OCI-LY3 (cell line): Measurements from ENCODE around the gene DEXI.

Source experiments
- H2AFZ ChIP-seq: fragments of 200-600, 300-600 bp; shearing (Covaris generic); 2 replicates; pipeline ENCODE4 v1.6.0; 2014; ENCODE audit warnings: antibody characterized with exemption, low read depth, low read length
- H3K27ac ChIP-seq: fragments of 200-600, 300-600 bp; sonication (generic); 2 replicates; pipeline ENCODE4 v1.5.1; 2014; ENCODE audit warnings: mild to moderate bottlenecking, low read length, moderate library complexity, mixed read lengths
- H3K27me3 ChIP-seq: fragments of 200-600, 300-600 bp; sonication (generic); 2 replicates; pipeline ENCODE4 v1.6.1; 2014; ENCODE audit warnings: low read depth, low read length, mixed read lengths
- H3K36me3 ChIP-seq: fragments of 200-600, 300-600 bp; sonication (generic); replicated peaks from 2 replicates; pipeline ENCODE3; 2014; ENCODE audit warnings: low read depth, low read length, mixed read lengths
- H3K4me1 ChIP-seq: fragments of 300-600, 200-600 bp; sonication (generic); 2 replicates; pipeline ENCODE4 v1.6.1; 2014; ENCODE audit warnings: low read length, mixed read lengths
- H3K4me2 ChIP-seq: fragments of 200-600, 300-600 bp; sonication (generic); 2 replicates; pipeline ENCODE4 v1.6.1; 2014; ENCODE audit warnings: low read length, mixed read lengths
- H3K4me3 ChIP-seq: fragments of 300-600, 200-600 bp; sonication (generic); 2 replicates; pipeline ENCODE4 v1.5.1; 2014; ENCODE audit warnings: antibody characterized with exemption, mild to moderate bottlenecking, low read length, moderate library complexity
- H3K79me2 ChIP-seq: fragments of 300-600, 200-600 bp; shearing (Covaris generic); 2 replicates; pipeline ENCODE4 v1.6.1; 2014; ENCODE audit warnings: mild to moderate bottlenecking, low read length, mixed read lengths
- H3K9ac ChIP-seq: fragments of 300-600, 200-600 bp; shearing (Covaris generic); 2 replicates; pipeline ENCODE4 v1.6.0; 2014; ENCODE audit warnings: mild to moderate bottlenecking, low read length, moderate library complexity
- H3K9me3 ChIP-seq: fragments of 200-600, 300-600 bp; shearing (Covaris generic); 2 replicates; pipeline ENCODE4 v1.6.1; 2014; ENCODE audit warnings: low read length, mixed read lengths; ENCODE audit not compliant: insufficient read depth
- H4K20me1 ChIP-seq: fragments of 200-600, 300-600 bp; sonication (generic); 2 replicates; pipeline ENCODE4 v1.6.1; 2016; ENCODE audit warnings: low read length, mixed read lengths; ENCODE audit not compliant: insufficient read depth
- EZH2phosphoT487 ChIP-seq: fragments of 200-600 bp; shearing (Covaris generic); IDR thresholded peaks from 2 replicates; pipeline ENCODE4 v1.6.1; 2018; ENCODE audit warnings: antibody characterized with exemption, mixed run types, low read depth
- TF ChIP-seq, protein P1 (sequence below): fragments of 200-600, 300-600 bp; sonication (generic); IDR thresholded peaks from 2 replicates; pipeline ENCODE4 v1.5.1; 2014; ENCODE audit warnings: antibody characterized with exemption, low read length, low read depth

Gene DEXI

DNA sequence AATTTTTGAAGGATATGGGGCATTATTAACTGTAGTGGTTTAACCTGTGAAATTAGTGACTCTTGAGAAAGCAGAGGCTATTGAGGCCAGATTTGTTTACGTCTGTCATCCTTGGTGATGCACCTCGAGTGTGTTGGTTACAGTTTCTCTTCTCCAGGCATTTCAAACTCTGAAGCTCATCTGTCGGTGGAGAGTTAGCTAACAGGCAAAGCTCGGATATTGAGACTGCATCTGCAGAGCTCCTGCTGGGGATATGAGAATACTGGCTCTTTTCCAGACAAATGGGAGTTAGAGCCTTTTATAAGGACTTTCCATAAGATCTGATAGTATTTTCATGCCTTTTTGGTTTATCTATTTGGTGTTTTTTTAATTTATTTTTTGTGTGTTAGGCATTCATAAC, 8.8 kb upstream of the DEXI start:
- 0 out of 2 replicates have a peak, but pooled peaks cover 3% of the 10 kb centered on the region for H3K27me3 ChIP-seq
- no peaks in the 10 kb centered on the region; the same call in 1 of the 2 replicates for H4K20me1 ChIP-seq
- TF ChIP-seq, protein P1, sequence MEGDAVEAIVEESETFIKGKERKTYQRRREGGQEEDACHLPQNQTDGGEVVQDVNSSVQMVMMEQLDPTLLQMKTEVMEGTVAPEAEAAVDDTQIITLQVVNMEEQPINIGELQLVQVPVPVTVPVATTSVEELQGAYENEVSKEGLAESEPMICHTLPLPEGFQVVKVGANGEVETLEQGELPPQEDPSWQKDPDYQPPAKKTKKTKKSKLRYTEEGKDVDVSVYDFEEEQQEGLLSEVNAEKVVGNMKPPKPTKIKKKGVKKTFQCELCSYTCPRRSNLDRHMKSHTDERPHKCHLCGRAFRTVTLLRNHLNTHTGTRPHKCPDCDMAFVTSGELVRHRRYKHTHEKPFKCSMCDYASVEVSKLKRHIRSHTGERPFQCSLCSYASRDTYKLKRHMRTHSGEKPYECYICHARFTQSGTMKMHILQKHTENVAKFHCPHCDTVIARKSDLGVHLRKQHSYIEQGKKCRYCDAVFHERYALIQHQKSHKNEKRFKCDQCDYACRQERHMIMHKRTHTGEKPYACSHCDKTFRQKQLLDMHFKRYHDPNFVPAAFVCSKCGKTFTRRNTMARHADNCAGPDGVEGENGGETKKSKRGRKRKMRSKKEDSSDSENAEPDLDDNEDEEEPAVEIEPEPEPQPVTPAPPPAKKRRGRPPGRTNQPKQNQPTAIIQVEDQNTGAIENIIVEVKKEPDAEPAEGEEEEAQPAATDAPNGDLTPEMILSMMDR = no peak
- no peak for TF ChIP-seq EZH2phosphoT487
- peaks cover 53% of the 10 kb centered on the region for H3K79me2 ChIP-seq
- no peak overlapping the region for H3K4me2 ChIP-seq
- H3K9ac ChIP-seq = no peak overlapping the region
- no peak overlapping the region for H3K4me3 ChIP-seq
- peaks cover 48% of the 10 kb centered on the region for H3K4me1 ChIP-seq
- H2AFZ ChIP-seq = no peak overlapping the region
- H3K9me3 ChIP-seq = no peaks in the 10 kb centered on the region
- no peak overlapping the region for H3K27ac ChIP-seq
- no peaks in the 10 kb centered on the region for H3K36me3 ChIP-seq

DNA sequence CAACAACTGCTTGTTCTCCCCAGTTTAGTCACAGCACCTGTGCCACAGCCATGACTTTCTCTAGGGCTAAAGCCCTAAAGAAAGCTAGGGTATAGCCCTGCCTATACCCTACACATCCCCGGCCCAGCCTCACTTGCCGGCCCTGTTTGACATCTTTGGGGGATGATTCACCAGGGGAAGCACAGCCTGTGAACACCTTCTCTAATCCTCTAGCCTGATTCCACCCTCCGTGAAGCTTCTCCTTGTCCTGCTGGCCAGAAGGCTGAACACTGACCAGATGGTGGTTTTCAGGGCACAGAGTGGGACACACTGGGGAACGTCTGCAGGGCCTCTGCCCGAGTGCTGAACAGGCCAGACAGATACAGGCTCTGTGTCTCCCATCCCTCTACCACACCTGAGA, 8.1 kb upstream of the DEXI start:
- Histone ChIP-seq H3K79me2 (peaks cover 56% of the 10 kb centered on the region), H3K9ac (peak overlapping the region; percentile 40), H3K27me3 (0 out of 2 replicates have a peak, but pooled peaks cover 3% of the 10 kb centered on the region), H3K4me3 (no peak overlapping the region), H3K9me3 (no peaks in the 10 kb centered on the region), H4K20me1 (no peaks in the 10 kb centered on the region; the same call in 1 of the 2 replicates), H3K4me1 (peaks cover 55% of the 10 kb centered on the region), H2AFZ (no peak overlapping the region), H3K4me2 (peak overlapping the region; percentile 61), H3K36me3 (no peaks in the 10 kb centered on the region), H3K27ac (no peak overlapping the region)
- TF ChIP-seq, protein P1 = no peak
- TF ChIP-seq EZH2phosphoT487 = no peak

DNA sequence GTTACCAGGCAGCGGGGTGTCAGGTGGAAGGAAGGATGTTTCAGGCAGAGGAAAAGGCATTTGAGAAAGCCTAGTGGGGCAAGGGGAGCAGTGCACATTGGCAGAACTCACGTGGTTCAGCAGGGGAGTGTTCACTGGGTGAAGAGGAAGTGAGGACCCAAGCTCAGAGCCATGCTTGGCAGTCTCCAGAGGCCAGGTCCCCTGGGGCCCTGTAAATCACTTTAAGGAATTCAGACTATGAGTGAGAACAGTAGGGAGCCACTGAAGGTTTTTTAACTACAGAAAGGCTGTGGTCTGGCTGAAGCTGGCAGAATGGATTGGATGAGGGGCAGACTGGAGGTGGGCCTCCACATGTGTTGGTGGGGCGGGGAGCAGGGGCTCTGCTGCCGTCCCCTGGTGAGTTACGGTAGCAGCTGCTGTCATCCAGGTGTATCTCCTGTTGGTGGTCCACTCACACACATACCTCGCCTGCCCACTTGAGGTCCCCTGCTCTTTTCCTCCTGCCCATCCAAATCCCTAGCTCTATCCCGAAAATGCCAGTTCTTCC, 7.2 kb upstream of the DEXI start:
- H3K79me2 ChIP-seq = peaks cover 57% of the 10 kb centered on the region
- no peaks in the 10 kb centered on the region for H3K36me3 ChIP-seq
- H4K20me1 ChIP-seq = no peaks in the 10 kb centered on the region; the same call in 1 of the 2 replicates
- H3K4me2 ChIP-seq = peak overlapping the region; percentile 61
- H3K9me3 ChIP-seq = no peaks in the 10 kb centered on the region
- peak overlapping the region; percentile 40 for H3K9ac ChIP-seq
- 0 out of 2 replicates have a peak, but pooled peaks cover 3% of the 10 kb centered on the region for H3K27me3 ChIP-seq
- H2AFZ ChIP-seq = no peak overlapping the region
- H3K4me3 ChIP-seq = peak overlapping the region; percentile 46
- H3K27ac ChIP-seq = peak overlapping the region; percentile 20
- TF ChIP-seq EZH2phosphoT487 = no peak
- TF ChIP-seq, protein P1 = peak; percentile 40
- H3K4me1 ChIP-seq = peaks cover 53% of the 10 kb centered on the region

DNA sequence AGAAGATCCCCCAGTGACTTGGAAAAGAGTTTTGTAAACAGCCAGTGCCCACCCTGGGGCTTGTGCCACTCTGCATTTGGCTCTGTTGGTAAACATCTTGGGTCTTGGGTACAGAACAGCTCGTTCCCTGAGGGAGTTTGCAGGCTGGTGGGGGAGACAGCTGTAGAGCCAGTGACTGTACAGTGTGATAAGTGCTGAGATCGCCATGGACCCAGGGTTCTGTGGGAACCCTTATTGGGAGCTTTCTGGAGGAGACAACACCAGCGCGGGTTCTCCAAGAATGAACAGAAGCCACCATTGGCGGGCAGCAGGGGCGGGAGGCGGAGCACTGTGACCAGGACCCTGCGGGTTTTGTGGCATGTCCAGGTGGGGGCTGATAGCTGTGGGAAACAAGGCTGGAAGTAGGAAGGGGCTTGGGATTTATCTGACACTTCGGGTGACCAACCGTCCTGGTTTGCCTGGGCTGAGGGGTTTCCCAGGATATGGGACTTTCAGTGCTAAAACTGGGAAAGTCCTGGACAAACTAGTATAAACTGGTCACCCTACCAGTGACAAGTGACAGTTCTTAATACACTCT, 5.0 kb upstream of the DEXI start:
- peaks cover 55% of the 10 kb centered on the region for H3K4me1 ChIP-seq
- H3K27me3 ChIP-seq = 0 out of 2 replicates have a peak, but pooled peaks cover 3% of the 10 kb centered on the region
- H2AFZ ChIP-seq = no peak overlapping the region
- no peak overlapping the region for H3K27ac ChIP-seq
- TF ChIP-seq, protein P1 = no peak
- no peak for TF ChIP-seq EZH2phosphoT487
- no peaks in the 10 kb centered on the region for H3K9me3 ChIP-seq
- no peaks in the 10 kb centered on the region for H4K20me1 ChIP-seq
- no peaks in the 10 kb centered on the region for H3K36me3 ChIP-seq
- no peak overlapping the region for H3K9ac ChIP-seq
- H3K79me2 ChIP-seq = peaks cover 57% of the 10 kb centered on the region
- H3K4me3 ChIP-seq = no peak overlapping the region
- H3K4me2 ChIP-seq = no peak overlapping the region
